Jurkat, Clone E6-1 (cell line): ENCODE results near the gene TWIST2.

ENCODE experiments used
- DNase-seq: peaks from one replicate; pipeline ENCODE4 v3.0.0-alpha.2; 2011; ENCODE audit warnings: low read depth, low spot score
- H3K4me3 ChIP-seq: 2 replicates; pipeline ENCODE4 v1.5.1; 2011; ENCODE audit warnings: mild to moderate bottlenecking, low read length, control low read depth, moderate library complexity

Gene TWIST2

DNA sequence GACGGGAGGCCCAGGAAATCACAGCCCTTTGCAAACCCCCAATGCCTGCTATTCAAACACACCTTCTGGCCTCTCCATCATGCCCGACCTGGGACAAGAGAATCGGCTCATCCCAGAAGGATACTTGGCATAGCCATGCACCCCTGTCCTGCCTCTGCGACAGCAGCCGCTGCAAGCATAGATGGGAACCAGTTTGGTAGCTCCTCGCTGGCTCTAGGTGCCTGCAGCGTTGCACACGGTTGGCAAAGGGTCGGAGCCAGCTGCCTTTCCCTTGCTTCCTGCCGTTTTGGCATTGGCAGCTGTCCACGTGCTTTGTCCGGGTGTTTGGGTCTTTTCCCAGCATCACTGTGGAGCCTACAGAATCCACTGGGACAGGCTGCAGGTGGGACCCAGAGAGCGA is 76.9 kb downstream of the TWIST2 start:
- H3K4me3 ChIP-seq: no peak overlapping the region
- no peak for DNase-seq

- no peak for DNase-seq
- H3K4me3 ChIP-seq: no peak overlapping the region
These were observed 77.4 kb downstream of the TWIST2 start for GRCh38 chr2:238925281-238925680.

DNA sequence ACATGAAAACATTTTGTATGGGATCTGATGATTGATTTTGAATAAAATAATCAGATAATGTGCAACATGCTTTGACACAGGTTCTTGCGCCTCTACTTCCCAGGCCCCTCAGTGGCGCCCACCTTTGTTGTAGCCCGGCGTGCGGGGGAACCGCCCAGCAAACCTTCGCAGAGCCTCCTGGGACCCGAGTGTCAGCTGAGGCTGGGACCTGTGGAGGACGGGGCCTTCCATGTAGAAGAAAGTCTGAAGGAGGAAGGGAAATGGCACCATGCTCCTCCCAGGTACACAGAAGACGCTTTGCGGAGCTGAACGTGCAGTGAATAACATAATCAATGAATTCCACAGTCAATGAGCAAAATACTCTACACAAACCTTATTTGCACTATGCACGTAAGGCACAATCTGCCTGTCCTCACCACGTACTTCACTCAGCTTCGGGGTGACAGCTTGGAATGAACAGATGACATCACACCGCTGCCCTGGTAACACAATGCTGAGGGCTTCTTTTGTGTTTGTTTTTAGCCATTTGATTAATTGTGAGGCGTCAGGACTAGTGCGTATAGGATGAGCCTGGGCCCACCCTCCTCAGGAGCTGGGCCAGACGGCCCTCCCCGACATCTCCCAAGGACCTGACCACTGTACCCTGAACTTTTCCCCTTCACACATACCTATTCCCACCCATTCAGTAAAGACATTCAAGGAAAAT is 78.1 kb downstream of the TWIST2 start:
- no peak overlapping the region for H3K4me3 ChIP-seq
- DNase-seq: no peak

- no peak for DNase-seq
- no peak overlapping the region for H3K4me3 ChIP-seq
These were observed 79.1 kb downstream of the TWIST2 start for GRCh38 chr2:238926761-238927611.

DNA sequence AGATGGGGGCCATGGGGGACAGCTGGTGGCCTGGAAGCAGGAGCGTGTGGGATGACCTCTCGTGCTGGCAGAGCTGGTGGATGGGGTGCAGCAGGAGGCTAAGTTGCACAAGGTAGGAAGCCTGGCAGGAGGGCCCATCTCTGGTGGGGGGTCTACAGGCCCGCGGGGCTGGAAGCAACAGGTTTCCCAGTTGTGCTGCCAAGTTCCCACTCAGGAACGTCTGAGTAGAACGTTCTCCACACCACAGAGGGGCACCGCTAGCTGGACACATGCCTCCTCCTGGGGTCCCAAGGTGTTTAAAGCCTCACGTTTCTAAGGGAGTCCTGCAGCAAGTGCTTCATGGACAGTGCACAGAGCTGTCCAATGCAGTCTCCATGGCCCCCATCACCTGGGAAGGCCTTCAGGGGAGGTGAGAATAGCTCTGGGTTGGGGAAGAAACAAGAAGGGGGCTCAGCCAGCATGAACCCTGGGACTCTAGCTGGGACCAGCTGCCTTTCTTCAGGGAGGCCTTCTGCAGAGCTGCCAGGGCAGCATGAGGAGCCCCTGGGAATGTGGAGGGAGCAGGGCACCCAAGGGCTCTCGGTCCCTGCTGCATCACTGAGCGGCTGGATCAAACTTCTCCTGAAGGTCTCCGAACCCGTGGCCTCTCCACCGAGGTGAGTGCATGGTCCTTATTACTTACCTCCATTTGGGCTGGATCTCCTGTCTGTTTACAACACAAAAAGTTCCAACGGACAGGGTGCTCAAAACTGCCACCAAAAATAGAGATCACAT is 80.0 kb downstream of the TWIST2 start:
- DNase-seq: no peak
- H3K4me3 ChIP-seq: no peak overlapping the region

DNA sequence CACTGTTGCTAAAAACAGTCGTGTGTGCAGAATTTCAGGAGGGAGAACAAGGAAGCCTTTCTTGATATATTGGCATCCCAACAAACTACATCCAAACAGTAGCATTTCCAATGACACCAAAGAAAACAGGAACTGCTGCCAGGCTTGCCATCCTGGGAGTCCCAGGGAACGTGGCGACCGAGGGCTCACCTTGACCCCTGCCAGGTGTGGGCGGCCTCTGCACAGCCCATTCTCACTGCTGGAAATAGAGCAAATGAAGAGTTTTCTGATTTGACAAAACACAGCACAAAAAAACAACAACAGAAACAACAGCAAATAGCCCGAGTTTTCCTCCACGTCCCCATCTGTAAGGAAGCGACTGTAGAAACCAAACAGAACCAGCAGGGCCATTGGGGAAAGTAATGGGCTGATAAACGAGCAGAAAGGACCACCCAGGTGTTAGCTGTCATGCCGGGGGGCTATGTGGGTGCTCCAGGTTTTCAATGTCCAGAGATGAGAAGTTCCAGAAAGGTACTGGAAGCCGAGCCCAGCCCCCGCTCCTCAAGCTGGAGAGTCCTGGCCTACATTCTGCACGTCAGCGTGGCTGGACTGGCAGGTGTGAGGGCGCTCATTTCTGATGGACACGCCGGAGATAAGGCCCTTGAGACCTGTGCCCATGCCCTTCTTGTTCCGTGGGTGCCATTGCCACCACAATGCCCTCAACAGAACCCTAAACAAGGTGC is 80.8 kb downstream of the TWIST2 start:
- no peak overlapping the region for H3K4me3 ChIP-seq
- DNase-seq: no peak

- DNase-seq: no peak
- H3K4me3 ChIP-seq: no peak overlapping the region
These were observed 81.6 kb downstream of the TWIST2 start for GRCh38 chr2:238929242-238930081.

GRCh38 chr2:238930216-238930615 is 82.3 kb downstream of the TWIST2 start:
- no peak for DNase-seq
- H3K4me3 ChIP-seq: no peak overlapping the region

DNA sequence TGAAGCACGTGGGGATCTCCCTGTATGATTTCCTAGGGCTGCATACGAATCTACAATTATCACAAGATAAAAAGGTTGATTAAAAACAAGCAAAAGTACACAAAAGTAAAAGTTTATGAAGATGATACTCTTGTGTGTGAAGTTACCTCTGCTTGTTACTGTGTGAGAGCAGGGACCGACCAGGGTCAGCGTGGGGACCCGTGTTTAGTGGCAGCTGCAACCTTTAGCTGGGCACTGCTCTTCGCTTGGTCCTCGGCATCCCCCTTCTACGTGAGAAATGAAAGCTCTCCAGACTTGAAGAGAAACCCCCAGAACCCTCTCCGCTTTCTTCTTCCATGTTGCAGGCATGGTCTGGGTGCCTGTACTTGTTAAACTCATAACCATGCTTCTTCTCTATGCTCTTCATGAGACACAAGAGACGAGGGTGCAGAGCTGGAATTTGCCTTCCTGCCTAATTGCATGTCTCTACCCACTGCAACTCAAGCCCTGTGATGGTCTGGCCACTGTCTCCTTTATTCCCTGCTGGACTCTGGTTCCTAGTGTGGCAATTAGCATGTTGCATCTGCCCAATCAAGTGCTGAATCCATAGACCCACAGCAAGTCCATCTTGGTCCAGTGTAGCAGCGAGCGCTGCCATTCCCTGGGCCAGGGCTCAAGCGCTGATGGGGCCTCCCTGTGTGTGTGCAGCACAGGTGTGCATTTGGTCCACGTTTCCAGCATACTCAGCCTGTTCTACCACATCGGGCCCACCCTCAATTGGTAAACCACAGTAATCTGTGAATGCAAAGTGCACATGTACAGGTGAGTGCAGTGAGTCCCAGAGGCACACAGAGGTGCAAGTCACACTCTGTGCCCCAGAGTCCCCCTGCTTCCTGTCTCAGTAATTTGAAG is 88.5 kb downstream of the TWIST2 start:
- no peak for DNase-seq
- H3K4me3 ChIP-seq: no peak overlapping the region

- no peak for DNase-seq
- H3K4me3 ChIP-seq: no peak overlapping the region
These were observed 90.1 kb downstream of the TWIST2 start for GRCh38 chr2:238938003-238938400.

DNA sequence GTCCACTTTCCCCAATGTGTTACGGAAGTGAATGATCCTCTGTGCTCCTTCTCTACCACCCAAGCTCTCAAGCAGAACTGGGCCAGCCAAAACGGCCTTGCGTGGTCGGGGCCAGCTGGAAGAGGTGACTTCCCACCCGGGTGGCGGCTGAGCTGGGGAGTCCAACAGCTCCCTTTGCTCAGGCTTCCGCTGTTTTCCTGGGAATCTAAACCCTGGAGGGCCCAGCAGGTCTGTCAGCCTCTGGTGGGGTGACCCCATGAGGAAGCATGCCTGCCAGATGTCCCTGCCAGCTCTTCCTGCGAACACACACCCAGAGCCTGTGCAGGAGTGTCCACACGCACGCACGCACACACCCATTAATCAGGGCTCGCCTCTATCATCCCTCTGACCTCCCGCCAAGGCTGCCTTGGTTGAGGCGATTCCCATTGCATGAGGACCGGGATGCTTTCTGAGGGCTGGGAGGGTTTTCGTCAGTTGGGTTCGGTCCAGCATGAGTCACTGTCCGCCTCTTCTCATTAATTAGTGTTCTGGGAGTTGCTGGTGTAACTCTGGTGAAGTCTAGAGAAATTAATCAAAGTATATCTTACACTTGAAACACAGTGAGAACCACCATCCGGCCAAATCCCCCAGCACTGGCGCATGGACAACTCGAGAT is 90.6 kb downstream of the TWIST2 start:
- H3K4me3 ChIP-seq: no peak overlapping the region
- no peak for DNase-seq

GRCh38 chr2:238939074-238939473 is 91.2 kb downstream of the TWIST2 start:
- no peak for DNase-seq
- no peak overlapping the region for H3K4me3 ChIP-seq

- no peak for DNase-seq
- no peak overlapping the region for H3K4me3 ChIP-seq
These were observed 91.9 kb downstream of the TWIST2 start for GRCh38 chr2:238939521-238940403.

DNA sequence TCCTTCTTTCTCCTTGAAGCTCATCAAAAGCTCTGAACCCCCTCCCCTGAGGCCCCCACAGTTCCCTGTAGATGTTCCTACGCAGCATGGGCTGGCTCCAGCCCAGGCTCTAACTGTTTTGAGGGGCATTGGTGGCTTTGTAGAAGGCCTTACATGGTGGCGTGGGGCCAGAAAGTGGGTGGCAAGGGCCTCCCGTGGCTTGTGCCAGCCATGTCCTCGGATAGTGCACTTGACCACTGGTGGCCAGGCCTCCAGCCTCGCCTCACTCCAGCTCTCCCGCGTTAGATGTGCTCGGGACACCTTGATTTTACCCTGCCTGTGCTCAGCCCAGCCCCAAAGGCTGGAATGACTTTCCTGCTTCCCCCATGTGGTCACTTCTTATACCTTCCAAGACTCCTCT is 92.9 kb downstream of the TWIST2 start:
- no peak overlapping the region for H3K4me3 ChIP-seq
- DNase-seq: no peak

DNA sequence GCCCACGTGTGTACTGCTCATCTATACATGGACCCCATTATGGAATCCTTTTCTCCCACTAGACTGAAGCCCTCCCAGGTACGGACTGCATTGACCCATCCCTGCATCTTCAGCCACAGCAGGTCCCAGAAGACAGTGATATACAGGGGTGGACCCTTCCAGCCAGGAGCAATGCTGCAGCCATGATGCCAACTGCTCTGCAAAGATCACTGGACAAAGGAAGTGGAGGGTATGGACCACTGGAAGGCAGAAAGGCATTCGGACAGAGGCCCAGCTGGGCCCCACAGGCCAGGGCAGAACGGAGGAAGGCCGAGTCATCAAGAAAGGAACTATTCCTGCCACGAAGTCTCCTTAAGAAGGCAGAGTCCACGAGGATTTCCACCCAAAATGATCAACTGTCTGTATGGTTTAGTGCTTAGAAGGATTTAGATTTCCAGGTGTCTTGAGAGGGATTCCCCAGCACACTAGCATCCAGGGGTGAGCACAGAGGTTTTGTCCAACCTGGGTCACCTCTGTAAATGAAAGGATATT is 93.4 kb downstream of the TWIST2 start:
- no peak overlapping the region for H3K4me3 ChIP-seq
- DNase-seq: no peak
